Stimulated activated naive CD8-positive, alpha-beta T cell treated with anti-CD3 and anti-CD28 coated beads, Interleukin-15, amount 100 ng/mL, for 72 hours (primary cell): Measurements from ENCODE around the gene TERT.

Experiments used
- ATAC-seq: fragments of 150-1000 bp; cut with Tn5 transposase; 2 replicates; pipeline ENCODE4 v1.10.0; 2021; ENCODE audit warnings: mild to moderate bottlenecking, moderate library complexity
- DNase-seq, 2 donors: peaks; one replicate each; pipeline ENCODE4 v3.0.0; 2021 to 2022
- H3K27ac Mint-ChIP-seq, 2 donors: one replicate each; pipeline ENCODE4 v1.8.0; 2022; ENCODE audit warnings: mild to moderate bottlenecking in 2 of 2, mixed read lengths in 2 of 2, moderate library complexity in 2 of 2
- H3K27me3 Mint-ChIP-seq: one replicate; pipeline ENCODE4 v1.8.0; 2022; ENCODE audit warnings: mixed read lengths
- H3K4me1 Mint-ChIP-seq: one replicate; pipeline ENCODE4 v1.8.0; 2022; ENCODE audit warnings: mild to moderate bottlenecking, mixed read lengths
- H3K4me3 Mint-ChIP-seq, 2 donors: one replicate each; pipeline ENCODE4 v1.8.0; 2022; ENCODE audit warnings: mild to moderate bottlenecking in 2 of 2, mixed read lengths in 2 of 2, moderate library complexity in 1 of 2
- H3K9me3 Mint-ChIP-seq, 2 donors: one replicate each; pipeline ENCODE4 v1.8.0; 2022; ENCODE audit warnings: mixed read lengths in 2 of 2

TERT gene

DNA sequence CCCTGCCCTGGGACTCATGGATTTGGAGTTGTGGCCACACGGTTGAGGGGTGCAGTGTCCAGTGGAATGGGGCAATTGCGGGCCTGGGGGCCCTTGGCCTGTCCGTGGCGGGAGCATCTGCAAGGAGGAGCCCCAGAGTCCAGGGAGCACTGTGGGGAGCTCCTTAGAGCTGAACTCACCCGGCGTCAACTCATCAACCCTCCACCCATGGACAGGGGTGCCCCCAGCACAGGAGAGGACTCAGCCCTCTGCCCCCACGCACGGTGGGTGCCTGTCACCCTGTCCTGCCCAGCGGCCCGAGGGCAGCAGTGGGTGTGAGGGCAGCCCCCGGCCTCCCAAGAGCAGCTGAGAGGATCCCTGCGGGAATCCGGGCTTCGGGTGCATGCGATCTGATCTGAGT, 70.2 kb downstream of the TERT start:
- Mint-ChIP-seq H3K4me1 (peaks cover 19% of the 10 kb centered on the region), H3K27ac (no peak overlapping the region), H3K4me3 (no peak overlapping the region), H3K9me3 (no peaks in the 10 kb centered on the region), H3K27me3 (peaks cover 29% of the 10 kb centered on the region)
- peak; percentile 36 for ATAC-seq
- DNase-seq, result no peak

DNA sequence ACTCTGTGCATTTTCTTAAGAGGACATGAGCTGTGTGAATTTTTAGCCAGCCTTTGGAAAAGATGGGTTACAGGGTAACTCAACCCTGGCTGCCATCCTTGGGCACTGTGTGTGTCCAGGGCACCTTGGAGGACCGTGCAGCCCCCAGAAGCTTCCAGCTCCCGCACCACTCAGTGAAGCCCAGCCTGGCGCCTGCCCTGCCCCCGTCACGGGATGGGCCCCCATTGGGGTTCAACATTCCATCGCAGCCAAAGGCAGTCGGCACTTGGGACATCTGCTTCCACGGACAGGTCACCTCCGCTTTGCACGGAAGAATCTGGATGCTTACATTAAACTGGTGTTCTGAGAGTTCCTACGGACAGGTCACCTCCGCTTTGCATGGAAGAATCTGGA, 71.6 kb downstream of the TERT start:
- H3K27ac Mint-ChIP-seq, result no peak overlapping the region

DNA sequence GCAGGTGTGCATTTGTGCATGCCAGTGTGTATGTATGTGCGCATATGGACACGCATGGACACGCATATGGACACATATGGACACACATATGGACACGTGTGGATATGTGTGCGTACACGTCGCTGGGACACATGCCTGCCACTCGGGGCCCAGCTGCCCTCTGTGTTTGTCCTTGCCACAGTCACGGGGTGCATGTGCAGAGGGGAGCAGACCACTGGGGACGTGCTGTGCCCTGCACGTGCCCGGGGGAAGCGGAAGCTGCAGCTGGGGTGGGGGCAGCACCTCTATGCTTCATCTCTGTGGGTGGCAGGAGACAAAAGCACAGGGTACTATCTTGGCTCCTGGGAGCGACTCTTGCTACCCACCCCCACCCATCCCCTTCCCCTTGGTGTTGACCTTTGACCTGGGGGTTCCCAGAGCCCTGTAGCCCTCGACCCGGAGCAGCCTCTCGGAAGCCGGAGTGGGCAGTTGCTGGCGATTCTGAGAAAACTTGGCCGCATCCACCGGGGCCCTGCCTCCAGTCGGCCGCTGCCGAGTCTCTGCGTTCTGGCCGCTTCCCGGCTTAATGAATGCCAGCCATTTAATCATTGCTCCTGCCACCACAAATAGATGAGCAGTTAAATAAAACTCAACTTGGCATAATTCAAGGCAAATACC, 72.1 kb downstream of the TERT start:
- DNase-seq (no peak), ATAC-seq (no peak)
- Mint-ChIP-seq H3K27ac (no peak overlapping the region), H3K9me3 (no peaks in the 10 kb centered on the region), H3K4me3 (no peak overlapping the region), H3K4me1 (peaks cover 5% of the 10 kb centered on the region), H3K27me3 (peaks cover 28% of the 10 kb centered on the region)

More for the DNA sequence above, 71.6 kb downstream of the TERT start:
- peaks cover 28% of the 10 kb centered on the region for H3K27me3 Mint-ChIP-seq
- DNase-seq, result no peak
- no peak for ATAC-seq
- H3K4me3 Mint-ChIP-seq, result no peak overlapping the region
- no peaks in the 10 kb centered on the region for H3K9me3 Mint-ChIP-seq
- peaks cover 5% of the 10 kb centered on the region for H3K4me1 Mint-ChIP-seq

DNA sequence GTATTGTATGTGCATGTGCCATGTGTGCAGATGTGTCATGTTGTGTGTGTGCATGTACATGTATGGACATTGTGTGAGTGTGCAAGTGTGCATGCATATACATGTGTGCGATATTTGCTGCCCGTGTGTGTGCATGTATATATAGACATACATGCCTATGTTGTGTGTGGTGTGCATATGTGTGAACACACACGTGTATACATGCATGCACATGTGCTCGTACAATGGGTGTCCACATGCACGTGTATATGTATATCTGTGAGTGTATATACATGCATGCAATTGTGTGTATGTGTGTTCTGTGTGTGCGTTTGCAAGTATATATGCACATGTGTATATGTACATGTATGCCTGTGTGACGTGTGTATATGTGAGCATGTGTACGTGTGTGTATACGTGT, 72.7 kb downstream of the TERT start:
- H3K27me3 Mint-ChIP-seq, result peaks cover 24% of the 10 kb centered on the region
- H3K4me3 Mint-ChIP-seq, result no peak overlapping the region
- H3K9me3 Mint-ChIP-seq, result no peaks in the 10 kb centered on the region
- DNase-seq, result no peak
- H3K4me1 Mint-ChIP-seq, result peaks cover 9% of the 10 kb centered on the region
- ATAC-seq, result no peak
- no peak overlapping the region for H3K27ac Mint-ChIP-seq

DNA sequence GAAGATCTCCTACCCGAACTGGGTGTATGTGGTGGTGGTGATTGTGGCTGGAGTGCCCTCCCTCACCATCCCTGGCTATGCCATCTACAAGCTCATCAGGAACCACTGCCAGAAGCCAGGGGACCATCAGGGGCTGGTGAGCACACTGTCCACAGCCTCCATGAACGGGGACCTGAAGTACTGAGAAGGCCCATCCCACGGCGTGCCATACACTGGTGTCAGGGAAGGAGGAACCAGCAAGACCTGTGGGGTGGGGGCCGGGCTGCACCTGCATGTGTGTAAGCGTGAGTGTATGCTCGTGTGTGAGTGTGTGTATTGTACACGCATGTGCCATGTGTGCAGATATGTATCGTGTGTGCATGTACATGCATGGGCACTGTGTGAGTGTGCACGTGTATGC, 73.1 kb downstream of the TERT start:
- no peak for ATAC-seq

DNA sequence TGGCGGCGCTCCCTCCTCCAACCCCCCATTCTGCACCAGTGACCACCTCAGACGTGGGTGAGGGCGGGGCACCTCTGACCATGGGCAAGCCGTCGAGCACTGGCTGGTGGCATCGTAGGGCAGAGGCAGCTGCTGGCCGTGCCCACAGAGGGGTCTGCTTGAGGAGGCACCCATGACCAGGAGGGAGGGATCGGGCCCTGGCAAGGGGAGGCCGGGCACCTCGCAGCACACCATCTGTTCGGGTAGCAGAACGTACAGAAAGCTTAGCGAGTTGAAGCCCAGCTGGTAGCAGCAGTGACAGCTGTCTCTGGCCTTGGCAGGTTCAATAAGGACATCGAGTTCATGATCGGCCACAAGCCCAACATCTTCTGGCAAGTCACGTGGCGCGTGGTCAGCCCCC, 74.0 kb downstream of the TERT start:
- DNase-seq, result no peak
- H3K4me1 Mint-ChIP-seq, result peaks cover 9% of the 10 kb centered on the region
- H3K27me3 Mint-ChIP-seq, result peaks cover 20% of the 10 kb centered on the region
- no peak overlapping the region for H3K4me3 Mint-ChIP-seq
- H3K27ac Mint-ChIP-seq, result no peak overlapping the region
- ATAC-seq, result no peak
- H3K9me3 Mint-ChIP-seq, result no peaks in the 10 kb centered on the region

More for the DNA sequence above, 73.1 kb downstream of the TERT start:
- DNase-seq, result no peak
- Mint-ChIP-seq H3K27me3 (peaks cover 20% of the 10 kb centered on the region), H3K4me3 (no peak overlapping the region), H3K9me3 (no peaks in the 10 kb centered on the region), H3K27ac (no peak overlapping the region), H3K4me1 (peaks cover 9% of the 10 kb centered on the region)

DNA sequence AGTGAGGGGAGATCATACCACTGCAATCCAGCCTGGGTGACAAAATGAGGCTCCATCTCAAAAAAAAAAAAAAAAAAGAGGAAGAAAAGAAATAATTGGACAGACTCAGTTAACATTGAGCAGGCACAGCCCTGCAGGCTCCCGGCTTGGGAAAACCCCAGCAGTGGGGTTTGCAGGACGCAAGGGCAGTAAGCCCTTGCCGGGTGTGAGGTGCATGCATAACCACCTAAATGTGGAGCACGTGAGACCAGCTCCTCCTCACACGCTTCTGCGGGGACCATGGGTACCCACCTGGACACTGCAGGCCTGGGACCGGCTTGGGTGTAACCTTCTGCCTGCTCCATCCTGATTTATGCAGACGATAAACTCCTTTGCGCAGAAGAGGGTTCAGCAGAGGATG, 74.5 kb downstream of the TERT start:
- Mint-ChIP-seq H3K9me3 (no peaks in the 10 kb centered on the region), H3K27me3 (peaks cover 20% of the 10 kb centered on the region), H3K4me3 (no peak overlapping the region), H3K4me1 (peaks cover 9% of the 10 kb centered on the region), H3K27ac (no peak overlapping the region)
- no peak for ATAC-seq
- no peak for DNase-seq

DNA sequence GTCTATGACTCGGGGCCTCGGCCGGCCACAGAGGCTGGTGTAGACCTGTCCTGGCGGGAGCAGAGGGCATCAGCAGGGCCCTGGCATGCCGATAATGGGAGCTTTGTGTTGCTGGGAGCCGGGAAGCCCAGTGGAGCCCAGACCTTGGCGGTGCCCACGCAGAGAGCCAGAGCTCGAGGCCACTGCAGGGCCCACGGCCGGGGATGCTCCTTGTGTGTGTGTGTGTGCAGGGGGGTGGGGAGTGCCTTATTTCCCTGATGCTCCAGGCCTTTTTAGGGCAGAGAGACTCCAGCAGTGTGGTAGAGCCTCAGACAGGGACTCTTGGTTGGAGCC, 75.1 kb downstream of the TERT start:
- Mint-ChIP-seq H3K27me3 (peaks cover 20% of the 10 kb centered on the region), H3K27ac (no peak overlapping the region), H3K9me3 (no peaks in the 10 kb centered on the region), H3K4me1 (peaks cover 9% of the 10 kb centered on the region), H3K4me3 (no peak overlapping the region)
- ATAC-seq (no peak), DNase-seq (no peak)

DNA sequence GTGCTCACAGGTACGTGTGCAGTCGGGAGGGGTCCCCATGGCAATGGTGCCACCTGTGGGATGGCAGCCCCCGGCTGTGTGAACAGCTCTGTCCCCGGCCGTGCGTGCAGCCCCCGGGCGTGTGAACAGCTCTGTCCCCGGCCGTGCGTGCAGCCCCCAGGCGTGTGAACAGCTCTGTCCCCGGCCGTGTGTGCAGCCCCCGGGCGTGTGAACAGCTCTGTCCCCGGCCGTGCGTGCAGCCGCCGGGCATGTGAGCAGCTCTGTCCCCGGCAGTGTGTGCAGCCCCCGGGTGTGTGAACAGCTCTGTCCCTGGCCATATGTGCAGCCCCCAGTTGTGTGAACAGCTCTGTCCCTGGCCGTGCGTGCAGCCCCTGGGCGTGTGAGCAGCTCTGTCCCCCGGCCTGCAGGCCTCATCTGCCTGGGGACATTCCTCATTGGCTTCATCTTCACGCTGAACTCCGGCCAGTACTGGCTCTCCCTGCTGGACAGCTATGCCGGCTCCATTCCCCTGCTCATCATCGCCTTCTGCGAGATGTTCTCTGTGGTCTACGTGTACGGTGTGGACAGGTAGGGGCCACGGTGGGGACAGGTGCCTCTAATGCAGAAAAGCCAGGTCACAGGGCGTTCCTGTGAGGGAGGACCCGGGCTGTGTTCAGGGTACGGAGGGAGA, 75.6 kb downstream of the TERT start:
- DNase-seq (no peak), ATAC-seq (peak; percentile 14)
- Mint-ChIP-seq H3K27ac (no peak overlapping the region), H3K4me1 (peaks cover 9% of the 10 kb centered on the region), H3K27me3 (peaks cover 20% of the 10 kb centered on the region), H3K9me3 (no peaks in the 10 kb centered on the region), H3K4me3 (no peak overlapping the region)

DNA sequence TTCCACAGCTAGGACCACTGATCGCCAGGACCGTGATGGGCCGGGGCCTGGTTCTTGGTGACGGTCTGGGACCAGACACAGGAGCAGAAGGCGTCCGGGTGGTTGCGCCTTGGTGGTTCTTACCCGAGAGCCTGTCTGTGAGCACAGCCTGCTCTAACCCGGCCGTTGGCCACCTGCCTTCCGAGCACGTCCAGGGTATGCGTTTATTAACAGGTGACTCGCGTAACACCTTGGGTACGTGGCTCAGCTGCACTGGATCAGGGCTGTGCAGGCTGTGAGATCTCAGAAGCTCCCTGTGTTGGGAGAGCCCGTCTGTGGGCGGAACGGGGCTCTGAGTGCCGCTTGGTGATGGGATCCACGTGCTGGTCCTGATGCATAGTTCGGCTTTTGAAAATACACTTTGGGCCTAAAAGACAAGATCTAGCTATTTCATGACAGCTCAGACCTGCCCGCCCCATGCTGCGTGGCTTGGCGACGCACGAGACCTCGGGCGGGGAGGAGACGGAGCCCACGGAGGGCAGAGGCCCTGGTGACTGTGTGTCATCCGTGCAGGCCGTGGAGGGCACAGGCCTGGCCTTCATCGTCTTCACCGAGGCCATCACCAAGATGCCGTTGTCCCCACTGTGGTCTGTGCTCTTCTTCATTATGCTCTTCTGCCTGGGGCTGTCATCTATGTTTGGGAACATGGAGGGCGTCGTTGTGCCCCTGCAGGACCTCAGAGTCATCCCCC, 76.4 kb downstream of the TERT start:
- Mint-ChIP-seq H3K4me3 (no peak overlapping the region), H3K4me1 (peaks cover 9% of the 10 kb centered on the region), H3K27ac (no peak overlapping the region), H3K9me3 (no peaks in the 10 kb centered on the region), H3K27me3 (peaks cover 20% of the 10 kb centered on the region)
- no peak for DNase-seq
- ATAC-seq, result no peak

DNA sequence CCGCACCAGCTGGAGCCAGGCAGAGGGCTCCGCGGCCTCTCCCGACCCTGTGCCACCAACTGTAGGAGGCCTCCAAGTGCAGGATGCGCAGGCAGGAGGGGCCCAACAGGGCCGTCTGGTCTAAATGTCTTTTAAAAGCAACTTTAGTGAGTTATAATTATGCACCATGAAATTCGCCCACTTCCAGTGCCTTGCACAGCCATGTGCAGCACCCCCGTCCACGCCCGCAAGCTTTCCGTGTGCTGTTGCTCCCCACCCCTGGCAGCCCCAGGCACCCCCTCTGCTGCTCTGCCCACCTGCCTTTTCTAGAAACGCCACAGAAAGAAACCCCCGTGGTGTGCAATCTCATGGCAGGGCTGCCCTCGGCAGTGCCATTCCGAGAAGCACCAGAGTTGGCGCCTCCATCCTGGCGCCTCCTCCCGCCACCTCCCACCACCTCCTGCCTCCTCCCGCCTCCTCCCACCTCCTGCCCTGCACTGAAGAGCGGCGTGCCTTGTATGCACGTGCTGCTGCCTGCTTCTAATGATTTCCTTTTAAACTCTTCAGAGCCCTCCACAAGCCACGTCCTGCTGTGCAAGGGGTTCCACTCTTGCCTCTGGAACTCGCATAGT, 77.2 kb downstream of the TERT start:
- Mint-ChIP-seq H3K9me3 (no peaks in the 10 kb centered on the region), H3K27me3 (peaks cover 20% of the 10 kb centered on the region), H3K4me3 (no peak overlapping the region), H3K4me1 (peaks cover 9% of the 10 kb centered on the region), H3K27ac (no peak overlapping the region)
- ATAC-seq (no peak), DNase-seq (no peak)

DNA sequence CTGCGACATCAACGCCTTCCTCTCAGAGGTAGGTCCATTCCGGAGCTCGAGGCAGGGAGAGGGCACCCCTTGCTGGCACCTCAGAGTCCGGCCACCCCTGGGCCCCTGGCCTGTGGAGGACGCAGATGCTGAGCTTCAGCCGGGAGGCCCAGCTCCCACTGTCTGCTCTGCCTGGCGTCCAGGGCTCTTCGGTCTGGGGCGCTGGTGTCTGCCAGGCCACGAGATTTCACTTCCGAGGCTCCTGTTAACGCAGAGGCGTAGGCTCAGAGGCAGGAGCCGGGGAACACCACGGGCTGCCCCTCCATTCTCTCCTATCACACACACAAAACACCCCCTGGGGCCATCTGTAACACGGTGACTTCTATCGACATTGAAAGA, 78.0 kb downstream of the TERT start:
- H3K27me3 Mint-ChIP-seq, result peaks cover 20% of the 10 kb centered on the region
- DNase-seq, result no peak
- peaks cover 9% of the 10 kb centered on the region for H3K4me1 Mint-ChIP-seq
- no peak for ATAC-seq
- no peaks in the 10 kb centered on the region for H3K9me3 Mint-ChIP-seq
- H3K27ac Mint-ChIP-seq, result no peak overlapping the region
- H3K4me3 Mint-ChIP-seq, result no peak overlapping the region

DNA sequence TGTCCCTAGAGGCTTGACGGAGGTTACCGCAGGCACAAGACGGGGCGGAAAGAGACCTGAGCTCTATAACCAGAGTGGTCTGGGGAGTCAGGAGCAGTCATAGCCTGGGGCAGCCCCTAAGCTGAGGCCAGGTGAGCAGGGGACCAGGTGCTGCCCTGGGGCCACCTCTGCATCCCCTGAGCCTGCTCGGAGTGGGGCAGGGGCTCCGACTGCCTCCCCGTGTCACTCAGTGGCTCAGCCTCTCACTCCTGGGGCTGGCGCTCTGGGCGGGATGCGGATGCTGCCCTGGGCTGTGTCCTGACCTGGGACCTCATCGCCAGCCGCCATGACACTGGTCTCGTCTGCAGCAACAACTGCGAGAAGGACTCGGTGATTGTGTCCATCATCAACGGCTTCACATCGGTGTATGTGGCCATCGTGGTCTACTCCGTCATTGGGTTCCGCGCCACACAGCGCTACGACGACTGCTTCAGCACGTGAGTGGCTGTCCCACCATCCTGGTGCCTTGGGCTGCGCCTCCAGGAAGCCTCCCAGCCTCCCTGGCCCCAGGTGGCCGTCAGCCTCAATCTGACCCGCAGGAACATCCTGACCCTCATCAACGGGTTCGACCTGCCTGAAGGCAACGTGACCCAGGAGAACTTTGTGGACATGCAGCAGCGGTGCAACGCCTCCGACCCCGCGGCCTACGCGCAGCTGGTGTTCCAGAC, 78.5 kb downstream of the TERT start:
- Mint-ChIP-seq H3K4me1 (peaks cover 9% of the 10 kb centered on the region), H3K27ac (no peak overlapping the region), H3K4me3 (no peak overlapping the region), H3K27me3 (peaks cover 20% of the 10 kb centered on the region), H3K9me3 (no peaks in the 10 kb centered on the region)
- DNase-seq, result no peak
- no peak for ATAC-seq

DNA sequence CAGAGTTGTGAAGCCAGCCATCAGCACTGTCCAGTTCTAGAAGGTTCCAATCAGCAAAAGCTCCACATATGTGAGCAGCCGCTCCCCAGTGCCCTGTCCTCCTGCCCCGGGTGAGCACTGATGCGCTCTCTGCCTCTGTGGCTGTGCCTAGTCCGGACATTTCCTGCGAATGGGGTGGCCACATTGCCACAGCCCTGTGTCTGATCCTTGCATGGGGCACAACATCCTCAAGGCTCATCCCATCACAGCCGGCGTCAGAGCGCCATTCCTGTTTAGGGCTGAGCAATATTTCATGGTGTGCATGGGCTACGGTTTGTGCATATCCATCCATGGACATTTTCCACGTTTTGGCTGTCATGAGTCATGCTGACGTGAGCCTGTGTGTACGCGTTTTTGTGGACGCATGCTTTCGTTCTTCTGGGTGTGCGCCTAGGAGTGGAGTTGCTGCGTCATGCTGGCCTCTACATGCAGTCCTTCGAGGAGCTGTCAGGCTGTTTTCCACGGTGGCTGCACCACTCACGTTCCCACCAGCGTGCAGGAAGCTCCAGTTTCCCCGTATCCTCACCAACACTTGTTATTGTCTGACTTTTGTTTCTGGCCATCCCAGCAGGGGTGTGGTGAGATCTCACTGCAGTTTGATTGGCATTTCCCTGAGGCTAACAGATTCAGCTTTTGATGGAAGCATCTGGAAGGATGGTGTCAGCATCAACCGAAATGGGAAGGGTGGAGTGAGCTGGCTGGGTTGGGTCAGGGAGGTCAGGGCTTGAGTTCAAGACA, 79.4 kb downstream of the TERT start:
- peaks cover 20% of the 10 kb centered on the region for H3K27me3 Mint-ChIP-seq
- H3K27ac Mint-ChIP-seq, result no peak overlapping the region
- DNase-seq (no peak), ATAC-seq (no peak)
- H3K9me3 Mint-ChIP-seq, result no peaks in the 10 kb centered on the region
- no peak overlapping the region for H3K4me3 Mint-ChIP-seq
- peaks cover 9% of the 10 kb centered on the region for H3K4me1 Mint-ChIP-seq

DNA sequence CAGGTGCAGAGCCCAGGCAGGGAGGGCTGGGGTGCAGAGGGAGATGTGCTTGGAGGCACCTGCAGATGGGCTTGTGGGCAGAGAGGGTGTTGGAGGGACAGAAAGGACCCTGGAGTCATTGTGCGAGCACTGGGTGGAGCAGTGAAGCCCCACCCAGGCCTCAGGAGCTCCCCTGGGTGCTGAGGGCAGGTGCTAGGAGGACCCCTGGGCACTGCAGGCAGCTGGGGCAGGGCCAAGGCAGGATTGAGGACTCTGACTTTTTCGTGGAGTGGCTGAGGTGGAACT, 80.0 kb downstream of the TERT start:
- H3K9me3 Mint-ChIP-seq, result no peaks in the 10 kb centered on the region
- DNase-seq, result no peak
- no peak overlapping the region for H3K27ac Mint-ChIP-seq
- H3K27me3 Mint-ChIP-seq, result peaks cover 20% of the 10 kb centered on the region
- peaks cover 9% of the 10 kb centered on the region for H3K4me1 Mint-ChIP-seq
- no peak overlapping the region for H3K4me3 Mint-ChIP-seq
- ATAC-seq, result no peak
